GM18511 (cell line): ENCODE results near the gene PLEKHG4B.
"Not testable (repeated sequence)": the region's sequence is repeated elsewhere in the genome, so short reads cannot be mapped to it uniquely, and the experiment has no call there.

Source experiments
- ATAC-seq: cut with Tn5 transposase; IDR thresholded peaks from one replicate; pipeline ENCODE4 v1.9.1; 2021; ENCODE audit warnings: mild to moderate bottlenecking, moderate library complexity; ENCODE audit not compliant: unreplicated experiment

Gene PLEKHG4B

GRCh38 chr5:154826-155225 is 62.9 kb downstream of the PLEKHG4B start:
- no peak for ATAC-seq

GRCh38 chr5:155651-156410 is 63.9 kb downstream of the PLEKHG4B start:
- no peak for ATAC-seq

GRCh38 chr5:156411-157072 is 64.6 kb downstream of the PLEKHG4B start:
- ATAC-seq, result no peak

GRCh38 chr5:157126-157715 is 65.3 kb downstream of the PLEKHG4B start:
- ATAC-seq, result no peak

GRCh38 chr5:157801-158200 is 65.8 kb downstream of the PLEKHG4B start:
- ATAC-seq, result no peak

GRCh38 chr5:158807-159447 is 67.0 kb downstream of the PLEKHG4B start:
- ATAC-seq, result no peak

- no peak for ATAC-seq
These were observed 67.6 kb downstream of the PLEKHG4B start for GRCh38 chr5:159448-160172.

- ATAC-seq, result no peak
These were observed 68.2 kb downstream of the PLEKHG4B start for GRCh38 chr5:160173-160510.

GRCh38 chr5:160921-161802 is 69.2 kb downstream of the PLEKHG4B start:
- no peak for ATAC-seq

- ATAC-seq, result no peak
These were observed 69.8 kb downstream of the PLEKHG4B start for GRCh38 chr5:161803-162110.

- no peak for ATAC-seq
These were observed 70.2 kb downstream of the PLEKHG4B start for GRCh38 chr5:162190-162564.

- ATAC-seq, result no peak
These were observed 70.8 kb downstream of the PLEKHG4B start for GRCh38 chr5:162565-163337.

- no peak for ATAC-seq
These were observed 71.3 kb downstream of the PLEKHG4B start for GRCh38 chr5:163338-163620.

GRCh38 chr5:163841-164240 is 71.9 kb downstream of the PLEKHG4B start:
- ATAC-seq, result no peak

GRCh38 chr5:164244-164643 is 72.3 kb downstream of the PLEKHG4B start:
- no peak for ATAC-seq

GRCh38 chr5:164783-165182 is 72.8 kb downstream of the PLEKHG4B start:
- not testable (repeated sequence) for ATAC-seq

GRCh38 chr5:166441-167372 is 74.7 kb downstream of the PLEKHG4B start:
- no peak for ATAC-seq

- no peak for ATAC-seq
These were observed 75.5 kb downstream of the PLEKHG4B start for GRCh38 chr5:167511-167910.
